Measurements from ENCODE around the gene COPA.

- TF ChIP-seq EZH2 (IDR thresholded peaks at IDR 0.05) (no peak), POLR2AphosphoS5 (IDR thresholded peaks at IDR 0.05; ENCODE audit: borderline replicate concordance, low read depth, low read length) (no peak), FOXP2 (optimal IDR thresholded peaks at IDR 0.05; ENCODE audit: control extremely low read depth, extremely low read length, insufficient read depth) (no peak)
These were observed 96.0 kb downstream of the COPA start for GRCh38 chr1:160247053-160247452.
